ENCODE data around the gene TMPRSS2.

DNA sequence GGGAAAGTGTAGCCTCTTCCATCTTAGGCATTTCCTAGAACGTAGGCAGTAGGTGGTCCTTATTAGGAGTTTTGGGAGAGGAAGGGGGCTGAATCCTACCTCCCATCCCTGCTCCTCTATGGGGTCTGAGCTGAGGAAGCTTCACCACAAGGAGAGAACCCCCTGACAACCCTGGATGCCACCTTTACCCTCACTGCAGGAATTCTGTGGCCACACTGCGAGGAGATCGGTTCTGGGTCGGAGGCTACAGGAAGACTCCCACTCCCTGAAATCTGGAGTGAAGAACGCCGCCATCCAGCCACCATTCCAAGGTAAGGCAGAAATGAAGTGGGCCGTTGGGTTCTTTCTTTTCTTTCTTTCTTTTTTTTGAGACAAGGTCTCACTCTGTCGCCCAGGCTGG is 80.4 kb downstream of the TMPRSS2 start:
- TF ChIP-seq, protein P1, sequence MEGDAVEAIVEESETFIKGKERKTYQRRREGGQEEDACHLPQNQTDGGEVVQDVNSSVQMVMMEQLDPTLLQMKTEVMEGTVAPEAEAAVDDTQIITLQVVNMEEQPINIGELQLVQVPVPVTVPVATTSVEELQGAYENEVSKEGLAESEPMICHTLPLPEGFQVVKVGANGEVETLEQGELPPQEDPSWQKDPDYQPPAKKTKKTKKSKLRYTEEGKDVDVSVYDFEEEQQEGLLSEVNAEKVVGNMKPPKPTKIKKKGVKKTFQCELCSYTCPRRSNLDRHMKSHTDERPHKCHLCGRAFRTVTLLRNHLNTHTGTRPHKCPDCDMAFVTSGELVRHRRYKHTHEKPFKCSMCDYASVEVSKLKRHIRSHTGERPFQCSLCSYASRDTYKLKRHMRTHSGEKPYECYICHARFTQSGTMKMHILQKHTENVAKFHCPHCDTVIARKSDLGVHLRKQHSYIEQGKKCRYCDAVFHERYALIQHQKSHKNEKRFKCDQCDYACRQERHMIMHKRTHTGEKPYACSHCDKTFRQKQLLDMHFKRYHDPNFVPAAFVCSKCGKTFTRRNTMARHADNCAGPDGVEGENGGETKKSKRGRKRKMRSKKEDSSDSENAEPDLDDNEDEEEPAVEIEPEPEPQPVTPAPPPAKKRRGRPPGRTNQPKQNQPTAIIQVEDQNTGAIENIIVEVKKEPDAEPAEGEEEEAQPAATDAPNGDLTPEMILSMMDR (IDR thresholded peaks at IDR 0.05), result no peak
- no peak for TF ChIP-seq ZFX (IDR thresholded peaks at IDR 0.05; ENCODE audit: borderline replicate concordance)
